NCI-H510A (cell line): ENCODE measurements around the gene KAT8.

Experiments used
- DNase-seq: peaks from one replicate; lab custom pipeline; 2025; lab: John Stamatoyannopoulos, UW

The KAT8 gene

GRCh38 chr16:31108035-31108793 lies 9.2 kb upstream of the KAT8 start, which contains the start of gene BCKDK:
BCKDK (plus strand) TSS chr16:31108386; CDS start chr16:31109224, 838 bp downstream.
- peak; percentile 51 for DNase-seq

GRCh38 chr16:31108794-31109558 lies 8.5 kb upstream of the KAT8 start:
- no peak for DNase-seq

GRCh38 chr16:31109622-31110021 lies 7.8 kb upstream of the KAT8 start:
- no peak for DNase-seq

GRCh38 chr16:31110106-31111034 lies 7.1 kb upstream of the KAT8 start:
- no peak for DNase-seq

GRCh38 chr16:31111881-31112466 lies 5.5 kb upstream of the KAT8 start:
- DNase-seq: no peak

DNA sequence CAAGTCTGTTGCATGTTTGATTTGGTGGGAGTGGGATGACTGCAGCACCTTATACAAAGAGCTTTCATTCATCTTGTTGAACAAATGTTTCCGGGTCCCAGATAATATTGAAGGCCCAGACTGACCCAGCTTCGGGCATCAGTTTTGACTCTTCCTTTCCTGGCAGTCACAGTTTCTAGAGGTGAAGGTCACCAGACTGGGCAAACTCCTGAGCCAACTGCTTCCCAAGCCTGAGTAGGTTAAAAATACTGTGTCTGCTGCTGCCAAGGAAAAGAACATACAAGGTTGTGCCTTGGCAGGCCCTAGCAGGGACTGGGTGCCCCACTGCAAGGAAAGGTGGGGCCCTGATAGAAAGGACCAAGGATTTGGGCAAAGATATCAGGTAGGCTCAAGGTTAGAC lies 4.8 kb upstream of the KAT8 start:
- no peak for DNase-seq

DNA sequence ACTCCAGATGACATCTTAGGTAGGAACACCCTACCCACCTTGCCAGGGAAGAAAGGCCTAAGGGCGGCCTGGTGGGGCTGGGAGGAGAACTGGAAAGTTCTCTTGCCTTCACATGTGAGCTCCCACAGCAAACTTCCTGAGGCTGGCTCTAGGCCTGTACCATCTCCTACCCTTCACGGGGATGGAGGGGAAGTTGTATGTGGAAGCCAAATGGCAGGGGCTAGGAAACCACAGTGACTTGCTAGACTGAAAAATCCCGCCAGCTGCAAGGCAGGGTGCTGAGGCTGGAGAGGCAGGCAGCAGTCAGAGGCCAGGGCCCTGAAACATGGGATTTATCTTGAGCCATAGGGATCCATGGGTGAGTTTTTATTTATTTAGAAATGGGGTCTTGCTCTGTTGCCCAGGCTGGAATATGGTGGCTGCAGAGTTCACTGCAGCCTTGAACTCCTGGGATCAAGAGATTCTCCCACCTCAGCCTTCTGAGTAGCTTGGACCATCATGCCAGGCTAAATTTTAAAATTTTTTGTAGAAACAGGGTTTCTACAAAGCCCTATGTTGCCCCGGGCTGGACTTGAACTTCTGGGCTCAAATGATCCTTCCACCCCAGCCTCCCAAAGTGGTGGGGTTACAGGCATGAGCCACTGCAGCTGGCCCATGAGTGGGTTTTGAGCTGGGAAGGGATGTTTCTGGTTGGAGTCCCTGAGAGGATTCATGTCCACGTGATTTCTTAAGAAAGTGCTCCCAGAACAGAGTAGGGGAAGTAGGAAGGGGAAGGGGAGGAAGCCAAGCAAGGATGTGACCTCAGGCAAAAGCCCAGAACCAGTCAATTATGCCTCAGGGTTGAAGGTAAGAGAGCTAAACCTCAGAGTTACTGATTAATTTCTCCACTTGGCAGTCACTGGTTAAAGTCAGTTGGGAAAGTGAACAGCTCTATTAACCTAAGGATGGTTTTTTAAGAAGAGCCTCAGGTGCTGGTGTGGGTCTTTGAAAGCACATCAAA lies 4.0 kb upstream of the KAT8 start:
- DNase-seq: no peak

DNA sequence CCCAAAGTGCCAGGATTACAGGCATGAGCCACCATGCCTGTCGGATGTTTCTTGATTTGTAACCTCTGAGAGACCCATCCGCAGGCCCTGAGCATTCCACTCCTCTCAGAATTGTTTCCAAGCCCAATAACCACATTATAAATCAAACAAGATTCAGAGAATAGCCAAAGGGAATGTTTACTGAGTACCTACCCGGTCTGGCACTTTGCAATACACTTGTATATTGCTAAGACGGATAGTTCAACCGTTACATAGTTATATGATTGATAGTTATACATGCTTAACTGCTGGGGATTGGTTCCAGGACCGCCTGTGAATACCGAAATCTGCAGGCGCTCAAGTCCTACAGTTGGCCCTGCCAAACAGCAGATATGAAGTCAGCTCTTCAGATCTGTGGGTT lies 3.0 kb upstream of the KAT8 start:
- DNase-seq: no peak

DNA sequence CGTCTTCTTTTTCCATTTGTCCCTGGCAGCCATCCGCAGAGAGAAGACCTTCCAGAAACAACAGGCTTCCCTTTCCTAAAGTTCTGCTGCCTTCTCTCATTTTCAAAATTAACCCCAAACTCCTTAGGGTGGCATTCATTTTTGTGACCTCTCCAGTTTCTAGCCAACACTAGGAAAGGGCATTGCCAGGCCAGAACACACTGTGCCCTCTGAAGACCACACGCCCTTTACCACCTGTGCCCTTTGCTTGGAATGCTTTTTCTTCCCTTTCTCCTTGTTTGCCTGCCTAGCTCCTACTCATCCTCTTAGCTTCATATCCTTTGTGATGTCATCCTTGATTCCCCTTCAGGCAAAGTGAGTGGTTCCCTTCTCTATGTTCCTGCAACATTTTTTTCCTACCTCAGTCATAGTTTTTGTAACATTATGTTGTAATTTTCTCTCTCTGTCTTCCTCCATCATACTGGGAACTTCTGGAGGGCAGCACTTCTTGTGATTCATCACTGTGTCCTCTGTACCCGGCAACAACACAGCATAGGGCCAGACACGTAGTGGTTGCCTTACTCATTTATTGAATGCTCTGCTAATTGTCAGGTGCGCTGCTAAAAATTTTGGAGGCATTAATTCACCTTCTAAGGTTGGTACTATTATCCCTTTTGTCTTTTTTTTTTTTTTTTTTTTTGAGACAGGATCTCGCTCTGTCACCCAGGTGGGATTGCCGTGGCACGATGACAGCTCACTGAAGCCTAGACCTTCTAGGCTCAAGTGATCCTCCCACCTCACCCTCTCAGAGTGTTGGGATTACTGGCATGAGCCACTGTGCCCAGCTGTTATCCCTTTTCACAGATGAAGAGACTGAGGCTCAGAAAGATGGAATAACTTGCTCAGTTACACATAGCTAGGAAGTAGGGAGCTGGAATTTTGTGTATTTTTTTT lies 1.0 kb downstream of the KAT8 start:
- DNase-seq: no peak

DNA sequence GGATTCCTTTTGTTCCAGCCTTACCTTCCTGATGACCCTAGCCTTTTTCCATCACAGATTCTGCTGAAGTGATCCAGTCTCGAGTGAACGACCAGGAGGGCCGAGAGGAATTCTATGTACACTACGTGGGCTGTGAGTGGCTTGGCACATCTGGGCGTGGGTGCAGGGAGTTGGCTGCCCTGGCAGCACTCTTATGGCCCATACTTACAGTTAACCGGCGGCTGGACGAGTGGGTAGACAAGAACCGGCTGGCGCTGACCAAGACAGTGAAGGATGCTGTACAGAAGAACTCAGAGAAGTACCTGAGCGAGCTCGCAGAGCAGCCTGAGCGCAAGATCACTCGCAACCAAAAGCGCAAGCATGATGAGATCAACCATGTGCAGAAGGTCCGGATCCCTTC lies 2.7 kb downstream of the KAT8 start:
- DNase-seq: no peak

DNA sequence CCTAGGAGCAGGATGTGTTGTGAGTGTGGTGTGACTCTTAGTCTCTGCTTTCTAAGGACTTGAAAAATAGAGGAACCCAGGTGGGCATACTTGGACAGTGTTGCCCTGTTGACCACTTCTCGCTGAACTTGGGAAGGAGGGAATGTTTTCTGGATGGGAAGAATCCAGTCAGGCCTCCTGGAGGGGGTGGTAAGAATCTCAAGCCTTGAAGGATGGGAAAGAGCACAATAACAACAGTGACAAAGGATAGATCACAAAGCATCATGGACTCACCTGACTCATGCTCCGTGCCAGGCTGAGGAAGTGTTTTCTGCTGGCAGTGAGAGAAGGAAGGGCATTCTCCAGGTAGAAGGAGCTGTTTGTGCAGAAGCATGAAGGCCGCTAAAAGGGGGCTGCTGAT lies 8.4 kb downstream of the KAT8 start:
- no peak for DNase-seq

DNA sequence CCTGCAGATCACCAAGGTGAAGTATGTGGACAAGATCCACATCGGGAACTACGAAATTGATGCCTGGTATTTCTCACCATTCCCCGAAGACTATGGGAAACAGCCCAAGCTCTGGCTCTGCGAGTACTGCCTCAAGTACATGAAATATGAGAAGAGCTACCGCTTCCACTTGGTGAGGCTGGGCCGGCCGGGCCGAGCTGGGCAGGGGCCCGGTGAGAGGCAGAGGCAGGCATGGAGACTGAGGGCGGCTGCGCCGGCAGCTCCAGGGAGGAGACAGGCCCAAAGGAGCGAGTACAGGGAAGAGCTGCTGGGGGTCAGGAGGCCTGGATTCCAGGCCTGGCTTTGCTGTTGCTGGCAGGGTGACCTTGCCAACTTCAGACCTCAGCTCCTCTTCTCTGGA lies 9.7 kb downstream of the KAT8 start:
- DNase-seq: no peak

DNA sequence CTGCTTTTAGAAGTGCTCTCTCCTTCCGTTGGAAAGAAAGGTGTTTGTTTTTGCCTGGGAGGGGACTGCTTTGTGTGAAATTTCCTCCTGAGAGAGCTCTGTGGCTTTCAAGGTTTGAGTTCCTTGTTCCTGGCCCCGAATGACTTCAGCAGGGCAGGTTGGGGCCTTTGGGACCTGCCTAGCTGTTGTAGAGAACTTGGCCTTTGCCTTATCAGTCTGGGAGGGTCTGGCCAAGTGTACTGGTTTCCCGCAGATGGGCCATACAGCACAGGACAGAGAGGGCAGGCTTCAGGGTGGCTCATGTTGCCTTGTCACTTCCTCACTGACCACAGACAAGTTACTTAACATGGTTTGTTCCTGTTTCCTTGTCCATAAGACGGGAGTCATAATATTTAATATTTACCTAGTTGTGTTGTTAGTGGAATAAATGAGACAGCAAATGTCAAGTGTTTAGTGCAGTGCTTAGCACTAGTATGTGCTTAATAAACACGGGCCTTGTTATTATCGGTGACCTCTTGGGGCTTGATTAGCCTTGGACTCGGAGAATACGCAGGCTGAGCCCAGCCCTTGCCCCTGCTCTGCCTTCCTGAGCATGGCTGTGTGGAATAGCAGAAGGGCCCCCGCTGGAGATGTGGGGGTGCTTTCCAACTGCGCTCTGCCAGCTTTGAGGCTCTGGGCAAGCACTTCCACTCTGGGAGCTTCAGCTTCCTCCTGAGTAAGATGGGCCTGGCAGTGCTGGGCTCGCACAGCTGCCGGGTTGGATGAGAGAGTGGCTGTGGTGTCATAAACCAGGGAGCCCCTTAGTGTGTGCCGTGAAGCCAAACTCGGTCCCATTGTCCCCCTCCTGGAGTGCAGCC lies 11.5 kb downstream of the KAT8 start:
- DNase-seq: no peak

DNA sequence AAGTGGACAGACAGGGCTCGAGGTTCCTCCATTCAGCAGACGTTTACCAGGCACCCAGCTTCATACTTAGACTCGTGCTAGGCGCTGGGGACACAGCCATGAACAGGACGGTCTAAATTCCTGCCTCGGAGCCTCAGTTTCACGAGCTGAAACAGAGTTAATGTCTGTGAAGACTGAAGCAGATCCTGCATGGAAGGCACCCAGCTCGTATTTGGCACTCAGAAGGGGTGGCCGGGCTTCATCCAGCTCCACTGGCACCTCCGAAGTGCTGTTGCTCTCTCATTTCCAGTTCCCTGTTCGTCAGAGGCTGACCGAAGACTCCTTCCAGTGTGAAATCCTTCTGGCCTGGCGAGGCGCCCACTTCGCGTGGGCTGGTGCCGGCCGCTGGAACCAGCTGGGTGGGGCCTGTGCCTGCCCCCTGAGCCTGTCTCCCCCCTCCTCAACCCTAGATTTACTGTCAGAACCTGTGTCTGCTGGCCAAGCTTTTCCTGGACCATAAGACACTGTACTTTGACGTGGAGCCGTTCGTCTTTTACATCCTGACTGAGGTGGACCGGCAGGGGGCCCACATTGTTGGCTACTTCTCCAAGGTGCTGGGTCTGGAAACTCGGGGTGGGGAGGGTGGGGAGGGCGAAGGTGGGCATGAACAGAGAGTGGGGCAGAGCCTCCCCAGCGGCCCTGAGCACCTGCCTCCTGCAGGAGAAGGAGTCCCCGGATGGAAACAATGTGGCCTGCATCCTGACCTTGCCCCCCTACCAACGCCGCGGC lies 12.3 kb downstream of the KAT8 start:
- no peak for DNase-seq

- no peak for DNase-seq
Measured at GRCh38 chr16:31130336-31130891, 12.9 kb downstream of the KAT8 start.

DNA sequence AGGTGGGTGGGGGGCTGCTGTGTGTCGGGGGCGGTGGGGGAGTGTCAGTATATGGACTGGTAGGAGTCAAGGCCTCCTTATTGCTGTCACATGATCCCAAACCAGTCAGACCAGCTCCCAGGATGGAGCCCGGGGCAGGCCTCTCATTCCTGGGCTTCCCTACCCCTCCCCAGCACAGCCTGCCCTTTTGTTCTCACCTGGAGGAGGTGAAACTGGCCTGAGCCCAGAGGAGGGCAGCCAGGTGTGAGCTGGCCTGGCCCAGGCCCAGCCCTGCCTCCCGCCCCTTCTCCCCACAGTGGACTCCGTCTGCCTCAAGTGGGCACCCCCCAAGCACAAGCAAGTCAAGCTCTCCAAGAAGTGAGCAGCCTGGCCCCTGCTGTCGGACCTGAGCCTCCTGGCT lies 13.4 kb downstream of the KAT8 start:
- peak; percentile 89 for DNase-seq

DNA sequence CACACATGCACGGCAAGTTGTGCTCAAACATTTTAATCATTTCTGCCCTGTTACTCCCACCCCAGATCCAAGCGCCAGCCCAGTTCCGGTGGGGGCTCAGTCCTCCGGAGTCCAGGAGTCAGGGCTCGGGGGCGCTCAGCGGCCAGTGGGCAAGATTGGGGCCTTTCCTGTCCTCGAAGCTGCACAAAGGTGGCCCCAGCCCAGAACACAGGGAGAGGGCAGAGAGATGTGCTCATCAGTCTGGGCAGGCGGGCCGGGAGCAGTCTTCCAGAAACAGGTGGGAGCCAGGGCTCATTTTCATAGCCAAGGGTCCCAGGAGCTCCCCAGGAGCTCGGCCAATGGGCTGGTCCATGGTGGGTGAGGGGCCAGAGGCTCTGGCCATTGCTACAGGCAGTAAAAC lies 14.0 kb downstream of the KAT8 start:
- no peak for DNase-seq
